AG10803 (cell line): Measurements from ENCODE around the gene U2SURP.
A peak's percentile ranks its signal among the peaks of the same experiment; 100 is the strongest.

ENCODE experiments used
- DNase-seq: peaks from one replicate; pipeline ENCODE4 v3.0.0; 2010; ENCODE audit warnings: low read depth
- H3K4me3 ChIP-seq: 2 replicates; pipeline ENCODE4 v1.5.1; 2011; ENCODE audit warnings: mild to moderate bottlenecking, low read length, control low read depth
- TF ChIP-seq, protein P1 (sequence below): conservative IDR thresholded peaks from 2 replicates; pipeline ENCODE4 v1.5.1; 2011; ENCODE audit warnings: mild to moderate bottlenecking, low read length, control low read depth, inconsistent platforms

The U2SURP gene

DNA sequence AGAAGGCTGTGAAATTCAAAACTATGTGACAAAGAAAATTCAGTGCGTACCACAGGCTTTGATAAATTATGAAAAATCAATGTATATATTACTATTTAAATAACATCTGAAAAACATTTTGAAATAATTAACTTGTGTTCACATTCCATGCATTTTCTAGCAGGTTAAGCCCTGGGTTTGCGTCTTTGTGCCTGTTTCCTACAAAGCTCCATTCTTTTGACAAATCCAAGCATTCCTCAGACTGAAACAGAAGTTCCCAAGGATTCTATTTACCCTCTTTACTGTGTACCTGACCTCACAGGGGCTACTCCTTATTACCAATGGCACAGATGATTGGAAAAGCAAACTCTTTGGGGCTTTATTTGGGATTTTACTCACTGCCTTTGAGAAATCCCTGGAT lies 39.8 kb upstream of the U2SURP start:
- DNase-seq = peak; percentile 17
- no peak overlapping the region for H3K4me3 ChIP-seq
- TF ChIP-seq, protein P1, sequence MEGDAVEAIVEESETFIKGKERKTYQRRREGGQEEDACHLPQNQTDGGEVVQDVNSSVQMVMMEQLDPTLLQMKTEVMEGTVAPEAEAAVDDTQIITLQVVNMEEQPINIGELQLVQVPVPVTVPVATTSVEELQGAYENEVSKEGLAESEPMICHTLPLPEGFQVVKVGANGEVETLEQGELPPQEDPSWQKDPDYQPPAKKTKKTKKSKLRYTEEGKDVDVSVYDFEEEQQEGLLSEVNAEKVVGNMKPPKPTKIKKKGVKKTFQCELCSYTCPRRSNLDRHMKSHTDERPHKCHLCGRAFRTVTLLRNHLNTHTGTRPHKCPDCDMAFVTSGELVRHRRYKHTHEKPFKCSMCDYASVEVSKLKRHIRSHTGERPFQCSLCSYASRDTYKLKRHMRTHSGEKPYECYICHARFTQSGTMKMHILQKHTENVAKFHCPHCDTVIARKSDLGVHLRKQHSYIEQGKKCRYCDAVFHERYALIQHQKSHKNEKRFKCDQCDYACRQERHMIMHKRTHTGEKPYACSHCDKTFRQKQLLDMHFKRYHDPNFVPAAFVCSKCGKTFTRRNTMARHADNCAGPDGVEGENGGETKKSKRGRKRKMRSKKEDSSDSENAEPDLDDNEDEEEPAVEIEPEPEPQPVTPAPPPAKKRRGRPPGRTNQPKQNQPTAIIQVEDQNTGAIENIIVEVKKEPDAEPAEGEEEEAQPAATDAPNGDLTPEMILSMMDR = no peak

DNA sequence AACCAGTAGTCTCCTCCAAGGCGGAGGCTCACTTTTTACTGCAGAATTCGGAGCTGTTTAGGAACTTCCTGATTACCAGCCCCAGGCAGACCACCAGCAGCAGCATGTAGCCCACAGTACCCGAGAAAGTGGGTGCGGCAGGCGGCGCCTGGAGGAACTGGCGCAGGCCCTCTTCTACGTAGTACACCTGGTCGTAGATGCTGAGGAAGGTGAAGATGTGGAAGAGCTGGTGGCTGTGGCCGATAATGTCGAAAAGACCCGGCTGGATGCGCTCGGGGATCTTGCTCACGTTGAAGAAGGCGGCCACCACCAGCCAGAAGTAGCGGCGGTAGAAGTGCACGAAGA lies 39.2 kb upstream of the U2SURP start:
- no peak for DNase-seq
- H3K4me3 ChIP-seq = no peak overlapping the region
- TF ChIP-seq, protein P1 = no peak

DNA sequence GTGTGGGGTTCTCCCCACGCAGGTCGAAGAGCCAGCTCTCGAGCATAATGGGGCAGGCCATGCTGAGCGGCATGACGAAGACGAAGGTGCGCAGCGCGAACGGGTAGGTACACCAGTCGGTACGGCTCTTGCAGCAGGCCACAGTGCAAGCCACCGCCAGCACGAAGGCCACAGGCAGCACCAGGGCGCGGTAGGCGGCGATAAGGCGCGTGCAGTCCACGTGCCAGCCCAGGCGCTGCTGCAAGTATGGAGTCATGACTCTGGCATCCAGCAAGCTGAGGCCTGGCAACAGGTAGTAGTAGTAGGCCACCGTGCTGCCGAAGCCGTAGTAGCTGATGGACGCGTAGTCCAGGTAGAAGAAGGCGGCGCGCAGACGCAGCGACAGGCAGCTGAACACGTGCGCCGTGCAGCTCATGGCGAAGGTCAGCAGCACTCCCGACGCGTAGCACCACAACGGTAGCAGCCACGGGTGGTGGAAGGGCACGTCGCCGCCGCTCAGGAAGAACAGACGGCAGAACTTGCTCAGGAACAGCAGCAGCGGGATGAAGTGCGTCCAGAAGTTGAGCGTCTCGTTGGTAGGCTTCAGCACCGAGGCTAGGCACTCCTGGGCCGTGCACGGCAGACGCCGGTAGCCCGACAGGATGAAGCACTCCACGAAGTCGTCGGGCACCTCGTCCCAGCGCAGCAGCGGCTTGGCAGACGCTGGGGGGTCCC lies 38.7 kb upstream of the U2SURP start:
- DNase-seq = no peak
- TF ChIP-seq, protein P1 = no peak
- H3K4me3 ChIP-seq = peak overlapping the region; percentile 17; the same call in 1 of the 2 replicates

DNA sequence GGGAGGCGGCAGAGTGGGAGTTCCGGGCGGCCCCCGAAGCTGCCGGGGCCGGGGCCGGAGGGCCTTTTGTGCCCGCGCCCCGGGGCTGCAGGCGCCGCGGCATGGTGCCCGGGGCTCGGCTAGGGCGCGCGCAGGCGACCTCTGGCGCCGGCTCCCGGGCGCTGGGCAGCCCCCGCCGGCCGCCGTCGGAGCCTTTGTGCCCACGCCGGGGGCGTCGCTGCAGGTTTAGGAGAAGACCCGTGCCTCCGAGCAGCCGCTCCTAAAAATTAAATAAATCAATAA lies 38.2 kb upstream of the U2SURP start:
- peak overlapping the region; percentile 56 for H3K4me3 ChIP-seq
- TF ChIP-seq, protein P1 = no peak
- DNase-seq = no peak

DNA sequence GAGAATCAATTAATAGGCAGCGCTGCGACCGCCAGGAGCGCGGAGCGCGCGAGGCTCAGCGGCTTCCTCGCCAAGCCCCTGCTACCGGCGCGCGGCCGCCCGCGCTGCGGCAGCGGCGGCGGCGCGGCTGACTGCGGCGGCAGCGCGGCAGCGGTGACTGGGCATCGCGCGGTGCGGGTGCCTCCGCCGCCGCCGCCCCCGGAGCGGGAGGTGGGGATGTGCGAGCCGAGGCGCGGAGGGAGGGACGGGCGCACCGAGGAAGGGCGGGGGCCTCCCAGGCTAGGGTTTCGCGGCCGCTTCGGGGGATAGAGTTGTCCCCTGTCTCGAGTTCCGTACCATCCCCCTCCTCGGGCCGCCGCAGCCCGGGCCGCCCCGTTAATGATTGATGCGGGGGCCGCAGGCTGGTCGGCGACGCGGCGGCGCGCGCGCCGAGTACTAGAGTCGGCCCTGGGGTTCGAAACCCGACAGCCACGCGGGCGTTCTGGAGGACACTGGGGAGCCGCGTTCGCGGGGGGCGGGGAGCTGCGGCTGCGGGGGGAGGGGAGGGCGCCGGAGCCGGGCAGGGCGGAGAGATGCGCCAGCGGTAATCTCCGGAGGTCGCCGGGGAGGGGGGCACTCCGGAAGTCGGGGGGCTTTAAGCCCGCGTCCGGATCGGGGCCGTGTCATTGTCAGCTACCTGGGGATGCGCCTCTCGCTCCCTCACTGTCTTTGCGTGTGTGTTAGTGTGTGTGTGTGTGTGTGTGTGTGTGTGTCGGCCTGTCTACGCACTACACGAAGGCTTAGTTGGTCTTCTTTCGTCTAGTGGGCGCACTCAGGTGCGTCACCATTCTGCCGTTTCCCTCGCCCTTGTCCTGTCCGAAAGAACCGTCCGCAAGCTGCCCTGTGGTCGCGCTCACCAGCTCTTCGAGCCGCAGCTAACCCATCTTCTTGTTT lies 37.6 kb upstream of the U2SURP start, which contains the start of gene PAQR9:
TSS of gene PAQR9 (minus strand) at position 159 of the 933 bp plus-strand sequence. CDS start 338 bp downstream, outside the sequence.
- TF ChIP-seq, protein P1 = no peak
- DNase-seq = no peak
- peak within 1 kb of the TSS; percentile 56 for H3K4me3 ChIP-seq

DNA sequence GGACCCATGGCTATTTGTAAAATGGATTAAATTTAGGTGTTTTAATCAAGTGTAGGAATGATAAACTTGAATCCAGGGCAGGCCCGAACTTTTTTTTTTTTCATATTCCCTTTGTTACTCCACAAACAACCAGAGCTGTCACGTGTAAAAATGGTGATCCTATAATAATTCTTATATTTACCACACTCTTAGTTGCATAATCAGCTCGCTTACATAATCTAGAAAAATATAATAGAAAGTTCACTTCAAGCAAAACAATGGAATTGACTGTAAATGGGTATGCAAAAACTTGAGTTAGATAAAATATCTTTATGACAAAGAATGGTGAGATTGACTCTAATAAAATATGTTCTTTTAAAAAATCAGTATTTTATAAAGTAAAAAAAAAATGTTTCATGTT lies 35.8 kb upstream of the U2SURP start:
- TF ChIP-seq, protein P1 = no peak
- no peak overlapping the region for H3K4me3 ChIP-seq
- no peak for DNase-seq

DNA sequence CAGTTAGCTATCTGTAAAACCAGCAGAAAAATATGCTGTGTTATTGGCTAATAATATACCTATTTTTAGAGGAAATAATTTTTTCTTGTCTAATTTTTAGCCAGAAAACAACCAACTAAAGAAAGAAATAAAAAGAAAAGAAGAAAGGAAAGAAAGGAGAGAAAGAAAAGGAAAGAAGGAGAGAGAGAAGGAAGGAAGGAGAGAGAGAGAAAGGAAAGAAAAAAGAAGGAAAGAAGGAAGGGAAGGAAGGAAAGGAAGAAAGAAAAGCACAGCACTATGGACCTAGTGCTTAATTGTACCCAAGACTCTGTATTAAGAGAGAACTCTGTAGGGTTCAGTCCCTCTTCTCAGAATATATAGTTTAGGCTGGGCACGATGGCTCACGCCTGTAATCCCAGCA lies 34.6 kb upstream of the U2SURP start:
- DNase-seq = no peak
- H3K4me3 ChIP-seq = no peak overlapping the region
- TF ChIP-seq, protein P1 = no peak
